D341Med (cell line): ENCODE data around the gene HDGFL2.

Experiments
- DNase-seq: peaks from one replicate; pipeline ENCODE4 v3.0.0; 2012; ENCODE audit warnings: low spot score

The HDGFL2 gene

GRCh38 chr19:4471403-4472173 lies 509 bp upstream of the HDGFL2 start:
- DNase-seq: peak; percentile 91

DNA sequence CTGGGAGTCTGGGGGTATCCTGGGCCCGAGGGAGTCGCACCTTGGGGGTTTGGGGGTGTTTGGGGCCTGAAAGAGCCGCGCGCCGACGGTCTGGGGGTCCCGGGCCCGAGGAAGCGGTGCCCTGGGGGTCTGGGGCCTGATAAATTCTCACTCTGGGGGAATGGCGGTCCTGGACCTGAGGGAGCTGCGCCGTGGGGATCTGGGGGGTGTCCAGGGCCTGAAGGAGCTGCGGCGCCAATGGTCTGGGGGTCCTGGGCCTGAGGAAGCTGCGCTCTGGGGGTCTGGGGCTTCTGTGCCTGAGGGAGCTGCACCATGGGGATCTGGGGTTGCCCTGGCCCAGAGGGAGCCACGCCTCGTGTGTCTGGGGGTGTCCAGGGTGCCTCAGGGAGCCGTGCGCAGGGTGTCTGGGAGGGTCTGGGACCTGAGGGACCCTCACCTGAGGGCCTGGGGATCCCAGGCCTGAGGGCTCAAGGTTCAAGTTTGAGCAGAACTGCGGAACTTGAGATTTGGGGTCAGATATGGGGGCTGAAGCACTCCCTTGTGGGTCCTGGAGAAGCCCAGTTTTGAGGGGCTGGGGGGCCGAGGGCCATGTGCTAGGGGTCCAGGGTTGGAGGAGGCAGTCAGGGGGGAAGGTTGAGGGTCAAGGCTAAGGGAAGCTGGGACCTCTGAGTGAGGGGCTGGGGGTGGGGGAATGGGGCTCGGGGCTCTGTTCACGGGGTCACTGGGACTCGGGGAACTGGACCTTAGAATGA lies 1.1 kb downstream of the HDGFL2 start:
- DNase-seq: no peak

- peak; percentile 45 for DNase-seq
Measured at GRCh38 chr19:4473763-4474513, 1.8 kb downstream of the HDGFL2 start.

GRCh38 chr19:4474514-4475022 lies 2.5 kb downstream of the HDGFL2 start:
- DNase-seq: peak; percentile 89

DNA sequence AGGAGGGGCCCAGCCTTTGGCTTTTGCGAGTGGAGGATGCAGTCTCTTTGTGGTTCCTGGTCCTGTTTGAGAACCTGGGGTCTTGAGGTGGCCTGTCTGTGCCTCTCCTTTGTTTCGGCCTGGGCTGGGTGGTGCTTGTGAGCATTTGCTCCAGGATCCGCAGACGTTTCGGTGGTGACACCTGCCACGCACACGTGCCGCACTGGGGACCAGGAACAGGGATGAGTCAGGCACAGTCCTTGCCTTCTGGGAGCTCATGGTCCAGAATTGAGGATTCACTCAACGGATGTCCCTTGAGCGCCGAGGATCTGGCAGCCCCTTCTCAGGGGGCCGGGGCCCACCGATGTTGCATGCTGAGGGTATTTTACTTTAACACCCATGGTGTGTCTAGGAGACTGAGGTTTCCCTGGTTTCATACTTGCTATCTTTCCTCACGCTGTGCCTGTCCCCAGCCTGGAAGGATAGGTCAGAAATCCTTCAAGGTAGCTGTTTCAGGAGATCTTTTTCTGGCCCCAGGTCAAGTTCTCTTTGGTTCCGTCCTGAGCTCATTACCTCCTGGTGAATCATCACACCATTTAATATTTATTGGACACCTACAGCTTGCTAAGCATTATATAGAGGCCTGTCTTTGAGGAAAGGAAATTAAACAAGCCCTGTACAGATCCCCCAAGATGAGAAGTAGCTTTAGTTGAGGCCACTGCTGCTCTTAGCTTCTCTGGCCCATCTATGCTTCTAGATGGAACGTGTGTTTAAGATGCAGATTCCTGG lies 5.1 kb downstream of the HDGFL2 start:
- no peak for DNase-seq

GRCh38 chr19:4482721-4483364 lies 10.7 kb downstream of the HDGFL2 start:
- no peak for DNase-seq

DNA sequence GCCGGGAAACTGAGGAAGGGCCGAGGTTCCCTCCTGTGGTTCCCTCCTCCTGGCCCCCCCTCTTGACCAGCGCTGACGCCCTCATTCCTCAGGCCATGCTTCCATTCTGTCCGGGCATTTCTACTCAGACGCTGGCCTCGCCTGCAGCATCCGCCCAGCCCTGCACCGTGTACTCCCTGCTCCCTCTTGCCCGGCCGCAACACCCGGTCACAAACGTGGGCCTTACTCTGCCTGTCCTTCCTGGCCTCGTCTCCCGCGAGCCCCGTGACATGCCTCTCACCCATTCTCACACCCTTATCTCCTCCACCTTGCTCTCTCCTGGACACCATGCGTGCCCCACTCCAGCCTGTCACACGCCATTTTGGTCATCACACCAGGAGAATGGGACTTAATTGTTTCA lies 11.3 kb downstream of the HDGFL2 start:
- DNase-seq: no peak

- DNase-seq: peak; percentile 17
Measured at GRCh38 chr19:4487572-4487971, 15.5 kb downstream of the HDGFL2 start.

DNA sequence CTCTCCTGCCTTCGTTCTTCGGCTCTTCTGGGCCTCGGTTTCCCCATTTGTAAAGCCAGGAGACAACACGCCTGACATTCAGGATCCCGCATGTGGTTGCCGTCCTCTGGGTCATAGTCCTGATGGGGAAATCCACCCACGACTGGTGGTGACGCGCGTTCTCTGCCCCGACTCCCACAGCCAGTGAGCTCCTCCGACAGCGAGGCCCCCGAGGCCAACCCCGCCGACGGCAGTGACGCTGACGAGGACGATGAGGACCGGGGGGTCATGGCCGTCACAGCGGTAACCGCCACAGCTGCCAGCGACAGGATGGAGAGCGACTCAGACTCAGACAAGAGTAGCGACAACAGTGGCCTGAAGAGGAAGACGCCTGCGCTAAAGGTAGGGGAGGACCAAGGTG lies 16.4 kb downstream of the HDGFL2 start:
- DNase-seq: peak; percentile 18

- no peak for DNase-seq
Measured at GRCh38 chr19:4491446-4491845, 19.3 kb downstream of the HDGFL2 start.

- no peak for DNase-seq
Measured at GRCh38 chr19:4492337-4493103, 20.4 kb downstream of the HDGFL2 start.

DNA sequence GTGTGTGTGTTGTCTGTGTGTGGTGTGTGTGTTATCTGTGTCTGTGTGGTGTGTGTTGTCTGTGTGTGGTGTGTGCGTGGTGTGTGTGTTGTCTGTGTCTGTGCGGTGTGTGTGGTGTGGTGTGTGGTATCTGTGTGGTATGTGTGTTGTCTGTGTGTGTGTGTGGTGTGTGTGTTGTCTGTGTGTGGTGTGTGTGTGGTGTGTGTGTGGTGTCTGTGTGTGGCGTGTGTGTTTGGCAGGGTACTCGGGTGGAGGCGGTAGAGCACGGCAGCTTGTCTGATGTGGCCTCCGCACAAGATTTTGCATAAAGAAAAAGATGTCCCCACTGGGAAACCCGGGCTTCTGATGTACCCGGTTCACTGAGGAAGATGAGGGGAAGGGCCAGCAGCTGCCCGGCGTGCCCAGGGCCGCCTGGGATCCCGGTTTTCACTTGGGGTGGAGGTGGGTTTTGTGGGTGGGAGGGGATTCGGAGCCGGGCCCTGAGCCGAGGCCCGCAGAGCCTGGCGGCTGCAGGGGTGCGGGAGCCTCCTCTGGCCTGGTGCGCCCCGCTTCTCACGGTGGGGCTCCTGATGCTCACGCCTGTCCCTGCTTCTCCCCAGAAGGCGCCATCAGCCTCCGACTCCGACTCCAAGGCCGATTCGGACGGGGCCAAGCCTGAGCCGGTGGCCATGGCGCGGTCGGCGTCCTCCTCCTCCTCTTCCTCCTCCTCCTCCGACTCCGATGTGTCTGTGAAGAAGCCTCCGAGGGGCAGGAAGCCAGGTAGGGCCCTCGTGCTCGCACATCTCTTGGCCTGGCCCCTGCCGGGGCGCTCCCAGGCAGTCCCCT lies 21.2 kb downstream of the HDGFL2 start:
- no peak for DNase-seq

DNA sequence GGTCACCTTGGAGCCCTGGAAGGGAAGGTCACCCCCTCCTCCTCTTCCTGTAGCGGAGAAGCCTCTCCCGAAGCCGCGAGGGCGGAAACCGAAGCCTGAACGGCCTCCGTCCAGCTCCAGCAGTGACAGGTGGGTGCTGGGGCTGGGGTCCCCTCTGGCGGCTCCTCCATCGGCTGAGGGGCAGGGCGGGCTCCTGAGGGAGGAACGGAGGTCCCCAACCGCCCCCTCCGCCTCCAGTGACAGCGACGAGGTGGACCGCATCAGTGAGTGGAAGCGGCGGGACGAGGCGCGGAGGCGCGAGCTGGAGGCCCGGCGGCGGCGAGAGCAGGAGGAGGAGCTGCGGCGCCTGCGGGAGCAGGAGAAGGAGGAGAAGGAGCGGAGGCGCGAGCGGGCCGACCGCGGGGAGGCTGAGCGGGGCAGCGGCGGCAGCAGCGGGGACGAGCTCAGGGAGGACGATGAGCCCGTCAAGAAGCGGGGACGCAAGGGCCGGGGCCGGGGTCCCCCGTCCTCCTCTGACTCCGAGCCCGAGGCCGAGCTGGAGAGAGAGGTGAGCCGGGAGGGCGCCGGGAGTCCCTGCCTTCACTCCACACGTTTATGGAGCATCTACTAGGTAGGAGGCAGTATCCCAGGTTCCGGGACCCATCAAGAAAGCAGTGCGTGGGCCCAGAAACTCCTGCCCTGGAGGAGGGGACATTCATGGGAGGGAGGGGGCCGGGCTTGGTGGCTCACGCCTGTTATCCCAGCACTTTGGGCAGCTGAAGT lies 22.0 kb downstream of the HDGFL2 start:
- DNase-seq: no peak

- no peak for DNase-seq
Measured at GRCh38 chr19:4494691-4495064, 22.6 kb downstream of the HDGFL2 start.

DNA sequence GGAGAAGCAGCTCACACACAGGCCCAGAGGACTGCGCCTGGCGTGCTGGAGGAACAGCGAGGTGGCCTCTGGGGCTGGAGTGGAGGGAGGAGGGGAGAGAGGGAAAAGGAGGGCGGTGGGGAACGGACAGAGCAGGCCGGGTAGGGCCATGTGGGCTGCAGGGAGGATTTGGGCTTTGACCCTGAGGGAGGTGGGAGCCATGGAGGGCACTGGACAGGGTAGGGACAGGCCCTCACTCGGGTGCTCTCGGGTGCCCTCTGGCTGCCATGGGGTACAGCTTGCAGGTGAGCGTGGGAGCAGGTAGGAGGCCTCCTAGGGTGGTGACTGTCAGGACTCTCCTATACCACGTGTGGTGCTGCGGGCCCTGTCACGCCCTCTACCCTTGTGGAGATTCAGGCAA lies 23.4 kb downstream of the HDGFL2 start:
- no peak for DNase-seq

DNA sequence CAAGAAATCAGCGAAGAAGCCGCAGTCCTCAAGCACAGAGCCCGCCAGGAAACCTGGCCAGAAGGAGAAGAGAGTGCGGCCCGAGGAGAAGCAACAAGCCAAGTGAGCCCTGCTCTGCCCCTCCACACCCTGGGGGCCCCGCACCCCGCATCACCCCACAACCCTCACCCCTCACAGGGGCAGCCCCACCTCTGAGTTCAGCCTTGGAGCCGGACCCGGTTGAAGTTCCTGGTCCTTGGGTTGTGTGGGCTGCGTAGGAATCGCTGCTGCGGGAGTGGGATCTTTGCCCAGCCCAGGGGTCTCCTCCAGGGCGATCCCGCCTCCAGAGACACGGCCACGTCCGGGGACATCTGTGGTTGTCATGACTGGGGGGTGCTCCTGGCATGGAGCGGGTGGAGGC lies 24.2 kb downstream of the HDGFL2 start:
- DNase-seq: no peak

DNA sequence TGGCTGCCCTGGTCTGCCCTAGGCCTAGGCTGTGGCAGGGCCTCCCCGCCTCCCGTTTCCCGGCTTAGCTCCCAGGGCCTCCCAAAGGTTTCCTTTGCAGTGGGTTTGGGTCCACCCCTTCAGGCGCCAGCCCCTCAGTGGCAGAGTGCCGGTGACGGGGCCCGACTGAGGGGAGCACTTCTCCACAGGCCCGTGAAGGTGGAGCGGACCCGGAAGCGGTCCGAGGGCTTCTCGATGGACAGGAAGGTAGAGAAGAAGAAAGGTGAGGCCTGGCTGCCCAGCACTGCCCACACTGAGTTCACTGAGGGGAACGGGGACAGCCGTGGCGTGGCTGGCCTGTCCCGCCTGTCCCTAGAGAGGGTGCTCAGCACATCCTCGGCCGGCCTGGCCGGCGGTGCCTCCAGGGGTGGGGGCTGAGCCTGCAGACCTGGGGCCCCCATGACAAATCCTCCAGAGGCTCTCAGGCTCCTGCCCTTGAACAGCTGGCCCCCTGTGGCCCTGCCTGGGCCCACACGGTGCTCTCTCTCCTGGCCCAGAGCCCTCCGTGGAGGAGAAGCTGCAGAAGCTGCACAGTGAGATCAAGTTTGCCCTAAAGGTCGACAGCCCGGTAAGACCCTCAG lies 25.8 kb downstream of the HDGFL2 start:
- no peak for DNase-seq

DNA sequence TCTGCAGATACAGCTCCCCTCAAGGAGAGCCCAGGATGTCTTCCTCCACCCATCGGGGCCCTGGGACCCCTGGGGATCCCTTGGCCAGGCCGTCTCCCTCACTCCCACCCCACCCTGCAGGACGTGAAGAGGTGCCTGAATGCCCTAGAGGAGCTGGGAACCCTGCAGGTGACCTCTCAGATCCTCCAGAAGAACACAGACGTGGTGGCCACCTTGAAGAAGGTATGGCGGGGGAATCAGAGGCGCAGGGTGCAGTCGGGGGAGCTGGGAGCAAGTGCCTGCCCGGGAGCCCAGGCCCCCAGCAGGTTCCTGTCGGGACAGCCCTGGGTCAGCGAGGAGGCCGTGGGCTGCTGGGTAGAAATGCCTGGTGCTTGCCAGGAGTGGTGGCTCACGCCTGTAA lies 26.6 kb downstream of the HDGFL2 start:
- no peak for DNase-seq

DNA sequence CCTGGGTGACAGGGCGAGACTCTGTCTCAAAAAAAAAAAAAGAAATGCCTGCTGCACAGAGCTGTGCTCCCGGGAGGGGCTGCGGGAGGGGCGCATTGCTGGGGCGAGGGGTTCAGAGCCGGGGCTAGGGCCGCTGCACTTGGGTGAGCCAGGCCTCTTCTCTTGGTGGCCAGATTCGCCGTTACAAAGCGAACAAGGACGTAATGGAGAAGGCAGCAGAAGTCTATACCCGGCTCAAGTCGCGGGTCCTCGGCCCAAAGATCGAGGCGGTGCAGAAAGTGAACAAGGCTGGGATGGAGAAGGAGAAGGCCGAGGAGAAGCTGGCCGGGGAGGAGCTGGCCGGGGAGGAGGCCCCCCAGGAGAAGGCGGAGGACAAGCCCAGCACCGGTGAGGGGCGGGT lies 27.2 kb downstream of the HDGFL2 start:
- DNase-seq: no peak
